Brain microvascular endothelial cell (primary cell): ENCODE results near the gene SLC35G1.

Experiments
- DNase-seq: peaks from one replicate; pipeline ENCODE4 v3.0.0-alpha.2; 2020
- H3K27ac ChIP-seq: fragments of 250-450 bp; sonication (Bioruptor Pico); 2 replicates; pipeline ENCODE4 v1.5.1; 2020; ENCODE audit warnings: mild to moderate bottlenecking, moderate library complexity
- H3K27me3 ChIP-seq: fragments of 250-450 bp; sonication (Bioruptor Pico); replicated peaks from 2 replicates; pipeline ENCODE4 v1.5.1; 2020; ENCODE audit warnings: mild to moderate bottlenecking
- H3K36me3 ChIP-seq: fragments of 250-450 bp; sonication (Bioruptor Pico); replicated peaks from 2 replicates; pipeline ENCODE4 v1.5.1; 2020; ENCODE audit warnings: mild to moderate bottlenecking
- H3K4me3 ChIP-seq: 2 replicates; pipeline ENCODE4 v1.5.1; 2011; ENCODE audit warnings: low read depth, mild to moderate bottlenecking, control low read depth, low read length, moderate library complexity
- in situ Hi-C: cut with HindIII; loops from 2 replicates; pipeline ENCODE4 v1.10.0; 2017; ENCODE audit warnings: low sequenced_read_pairs, low pct_ligation_motif_present
- TF ChIP-seq, protein P1 (sequence below): IDR thresholded peaks from 2 replicates; pipeline ENCODE4 v1.5.1; 2011; ENCODE audit warnings: low read depth, mild to moderate bottlenecking, moderate library complexity, low read length, control low read depth, inconsistent platforms; ENCODE audit errors: missing control alignments

Gene SLC35G1

DNA sequence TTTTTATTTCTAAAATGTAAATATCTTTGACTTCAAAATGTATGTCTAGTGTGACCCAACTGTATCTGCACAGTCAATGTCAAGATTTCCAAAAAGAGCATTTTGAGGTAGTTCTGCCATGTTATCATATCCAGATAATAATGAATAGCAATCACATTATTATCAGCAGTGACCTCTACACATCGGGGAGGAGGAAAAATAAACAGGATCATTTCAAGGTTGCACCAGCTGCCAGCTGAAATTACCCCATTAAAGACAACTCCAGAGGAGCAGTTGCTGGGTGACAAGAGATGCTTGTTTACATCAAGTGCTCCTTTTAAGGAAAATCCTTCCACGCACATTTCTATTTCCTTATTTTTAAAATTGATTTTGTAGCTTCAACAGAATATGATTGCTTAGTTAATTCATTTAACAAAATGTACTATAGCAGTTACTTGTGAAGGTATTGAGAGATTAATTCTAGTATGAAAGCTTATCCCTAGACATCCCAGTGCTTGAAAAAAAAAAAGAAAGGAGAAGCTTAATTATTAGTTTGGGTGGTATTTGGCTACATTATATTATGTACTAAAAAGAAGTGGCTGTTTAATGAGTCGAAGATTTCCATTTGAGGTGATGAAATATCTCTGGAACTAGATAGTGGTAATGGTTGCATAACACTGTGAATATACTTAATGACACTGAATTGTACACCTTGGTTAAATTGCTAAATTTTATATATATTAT, 19.3 kb upstream of the SLC35G1 start:
- in situ Hi-C loops: no loop called here
- no peak overlapping the region for H3K4me3 ChIP-seq
- H3K27me3 ChIP-seq: no peaks in the 10 kb centered on the region
- DNase-seq: no peak
- H3K36me3 ChIP-seq: no peaks in the 10 kb centered on the region
- H3K27ac ChIP-seq: no peak overlapping the region
- TF ChIP-seq, protein P1, sequence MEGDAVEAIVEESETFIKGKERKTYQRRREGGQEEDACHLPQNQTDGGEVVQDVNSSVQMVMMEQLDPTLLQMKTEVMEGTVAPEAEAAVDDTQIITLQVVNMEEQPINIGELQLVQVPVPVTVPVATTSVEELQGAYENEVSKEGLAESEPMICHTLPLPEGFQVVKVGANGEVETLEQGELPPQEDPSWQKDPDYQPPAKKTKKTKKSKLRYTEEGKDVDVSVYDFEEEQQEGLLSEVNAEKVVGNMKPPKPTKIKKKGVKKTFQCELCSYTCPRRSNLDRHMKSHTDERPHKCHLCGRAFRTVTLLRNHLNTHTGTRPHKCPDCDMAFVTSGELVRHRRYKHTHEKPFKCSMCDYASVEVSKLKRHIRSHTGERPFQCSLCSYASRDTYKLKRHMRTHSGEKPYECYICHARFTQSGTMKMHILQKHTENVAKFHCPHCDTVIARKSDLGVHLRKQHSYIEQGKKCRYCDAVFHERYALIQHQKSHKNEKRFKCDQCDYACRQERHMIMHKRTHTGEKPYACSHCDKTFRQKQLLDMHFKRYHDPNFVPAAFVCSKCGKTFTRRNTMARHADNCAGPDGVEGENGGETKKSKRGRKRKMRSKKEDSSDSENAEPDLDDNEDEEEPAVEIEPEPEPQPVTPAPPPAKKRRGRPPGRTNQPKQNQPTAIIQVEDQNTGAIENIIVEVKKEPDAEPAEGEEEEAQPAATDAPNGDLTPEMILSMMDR: no peak

DNA sequence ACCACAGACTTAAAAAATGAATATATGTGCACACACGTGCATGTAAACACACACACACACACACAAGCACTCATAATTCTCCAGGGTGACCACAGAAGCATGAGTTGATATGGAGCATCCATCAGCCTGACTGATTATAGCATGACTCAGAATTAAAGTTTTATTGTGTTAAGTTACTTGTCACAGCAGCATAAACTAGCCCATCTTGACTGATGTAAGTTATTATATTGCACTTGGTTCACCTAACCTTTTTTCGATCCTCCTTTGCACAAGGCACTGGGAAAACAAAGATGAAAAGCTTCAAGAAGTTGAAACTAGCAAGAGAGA, 18.8 kb upstream of the SLC35G1 start:
- no peak for DNase-seq
- Histone ChIP-seq H3K27me3 (no peaks in the 10 kb centered on the region), H3K27ac (no peak overlapping the region), H3K4me3 (no peak overlapping the region), H3K36me3 (no peaks in the 10 kb centered on the region)
- in situ Hi-C loops: no loop called here
- TF ChIP-seq, protein P1: no peak

DNA sequence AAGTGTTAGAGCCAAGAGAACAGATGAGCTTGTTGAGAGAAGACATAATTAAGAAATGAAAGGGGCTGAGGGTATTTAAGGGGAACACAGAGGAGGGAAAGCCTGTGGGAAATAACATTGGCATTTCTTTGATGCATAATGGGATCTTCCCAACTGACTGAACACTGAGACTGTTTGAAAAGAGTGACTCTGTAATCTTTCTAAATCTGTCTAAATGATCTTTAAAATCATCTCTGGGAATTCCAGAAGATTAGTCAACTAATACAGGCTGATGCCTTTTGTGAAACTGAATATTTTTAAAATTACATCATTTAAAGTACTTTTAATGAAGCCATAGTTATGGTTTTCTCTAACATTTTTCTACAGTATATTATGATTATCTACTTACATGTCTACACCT, 17.4 kb upstream of the SLC35G1 start:
- in situ Hi-C loops: no loop called here
- Histone ChIP-seq H3K36me3 (no peaks in the 10 kb centered on the region), H3K27ac (no peak overlapping the region), H3K4me3 (no peak overlapping the region), H3K27me3 (no peaks in the 10 kb centered on the region)
- TF ChIP-seq, protein P1: no peak
- no peak for DNase-seq

DNA sequence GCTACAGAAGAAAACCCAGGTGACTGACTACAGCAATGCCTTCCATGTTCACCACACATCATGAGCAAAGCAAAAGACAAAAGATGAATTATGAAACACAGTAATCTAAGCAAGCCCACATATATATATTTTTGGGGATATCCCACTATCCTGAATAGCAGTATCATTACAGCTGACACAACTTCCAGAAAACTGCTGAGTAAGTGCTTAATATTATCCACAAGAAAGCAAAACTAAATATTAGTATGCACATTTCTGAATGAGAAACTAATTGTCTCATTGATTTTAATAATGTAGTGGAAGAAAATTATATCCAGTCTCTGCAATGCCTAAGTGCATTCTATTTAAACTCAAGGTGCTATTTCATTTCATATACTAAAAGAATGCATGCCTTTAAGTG, 14.5 kb upstream of the SLC35G1 start:
- no peaks in the 10 kb centered on the region for H3K36me3 ChIP-seq
- in situ Hi-C loops: no loop called here
- H3K27me3 ChIP-seq: no peaks in the 10 kb centered on the region
- no peak overlapping the region for H3K27ac ChIP-seq
- TF ChIP-seq, protein P1: no peak
- no peak for DNase-seq
- H3K4me3 ChIP-seq: no peak overlapping the region

DNA sequence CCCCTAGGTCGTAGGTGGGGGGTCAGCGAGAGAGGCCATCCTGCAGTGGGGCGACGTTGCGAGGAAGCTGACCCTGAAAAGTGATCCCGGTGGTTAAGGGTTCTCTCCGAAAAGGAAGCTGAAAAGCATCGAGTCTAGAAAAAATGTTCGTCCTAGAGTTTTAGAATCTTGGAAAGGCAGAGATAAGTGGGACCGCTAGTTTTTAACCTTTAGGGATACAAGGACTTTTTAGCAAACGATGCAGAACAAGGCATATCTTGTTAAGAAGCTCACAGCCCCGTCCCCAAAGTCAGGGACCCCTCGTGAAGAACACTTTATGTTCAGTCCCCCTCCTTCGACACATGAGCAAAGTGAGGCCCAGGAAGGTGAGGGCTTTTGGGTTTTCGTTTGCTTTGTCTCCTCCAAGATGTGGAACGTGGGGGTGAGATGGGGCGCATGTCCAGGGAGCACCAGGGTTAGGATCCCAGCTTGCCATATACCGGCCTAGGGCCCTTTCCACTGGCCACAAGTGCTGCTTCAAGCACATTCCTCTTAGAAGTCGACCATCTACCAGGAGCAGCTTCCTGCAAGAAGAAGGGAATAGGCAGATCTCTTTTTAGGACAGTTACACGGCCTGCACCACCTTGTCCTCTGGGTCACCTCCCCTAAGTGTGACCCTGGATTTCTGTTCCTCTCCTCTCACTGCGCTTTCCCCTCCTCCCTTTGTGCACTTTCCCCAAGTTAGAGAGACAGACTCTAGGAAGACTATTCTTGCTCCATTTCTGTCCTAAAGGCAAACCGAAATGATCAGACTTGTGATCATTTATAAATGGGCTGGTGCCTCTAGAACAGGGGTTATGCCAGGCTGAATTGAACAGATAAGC, 969 bp downstream of the SLC35G1 start:
- no peak overlapping the region for H3K27ac ChIP-seq

More for the DNA sequence above, 969 bp downstream of the SLC35G1 start:
- TF ChIP-seq, protein P1: no peak
- no peaks in the 10 kb centered on the region for H3K36me3 ChIP-seq
- no peak for DNase-seq
- in situ Hi-C loops: no loop called here
- peak overlapping the region; percentile 73 for H3K4me3 ChIP-seq
- H3K27me3 ChIP-seq: no peaks in the 10 kb centered on the region
